Activated CD8-positive, alpha-beta memory T cell treated with anti-CD3 and anti-CD28 coated beads, Interleukin-2, amount 50 U/mL, for 4 hours (primary cell): ENCODE data around the gene CEP131.

Experiments used
- DNase-seq: peaks from one replicate; pipeline ENCODE4 v3.0.0-alpha.2; 2020

The CEP131 gene

GRCh38 chr17:81143717-81144422 lies 78.9 kb downstream of the CEP131 start:
- DNase-seq: no peak

- no peak for DNase-seq
Observed at GRCh38 chr17:81143200-81143527, 79.6 kb downstream of the CEP131 start.

DNA sequence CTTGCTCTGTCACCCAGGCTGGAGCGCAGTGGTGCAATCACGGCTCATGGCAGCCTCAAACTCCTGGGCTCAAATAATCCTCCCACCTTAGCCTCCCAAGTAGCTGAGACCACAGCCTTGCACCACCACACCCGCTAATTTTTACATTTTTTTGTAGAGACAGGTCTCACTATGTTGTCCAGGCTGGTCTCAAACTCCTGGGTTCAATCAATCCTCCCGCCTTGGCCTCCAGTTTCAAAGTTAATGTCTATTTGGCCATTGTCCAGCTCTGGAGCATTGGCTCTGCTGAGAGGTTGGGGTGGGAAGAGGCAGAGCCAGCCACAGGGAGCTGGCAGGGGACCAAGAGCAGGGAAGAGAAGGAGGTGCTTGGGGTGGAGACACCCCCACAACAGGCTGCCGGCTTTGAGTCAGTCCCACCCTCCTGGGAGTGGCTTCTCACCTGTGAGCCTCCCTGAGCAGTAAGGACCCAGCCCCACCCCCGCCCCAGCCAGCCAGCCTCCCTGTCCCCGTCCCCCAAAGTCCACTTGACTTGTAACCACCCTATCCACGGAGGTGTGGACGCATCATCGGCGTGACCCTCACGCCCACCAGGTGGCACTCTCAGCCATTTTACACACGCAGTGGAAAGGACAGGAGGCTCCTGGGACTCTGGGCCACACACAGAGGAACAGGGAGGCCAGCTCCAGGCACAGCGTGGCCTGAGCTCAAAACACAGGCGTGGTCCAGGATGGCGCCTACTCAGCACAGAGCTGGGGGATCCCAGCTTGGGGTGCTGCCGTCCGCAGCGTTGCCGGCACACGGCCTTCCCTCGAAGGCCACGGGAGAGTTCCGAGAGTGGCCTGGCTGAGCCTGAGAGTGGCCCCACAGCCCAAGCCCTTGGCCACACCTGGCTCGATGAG lies 80.2 kb downstream of the CEP131 start:
- peak; percentile 56 for DNase-seq

DNA sequence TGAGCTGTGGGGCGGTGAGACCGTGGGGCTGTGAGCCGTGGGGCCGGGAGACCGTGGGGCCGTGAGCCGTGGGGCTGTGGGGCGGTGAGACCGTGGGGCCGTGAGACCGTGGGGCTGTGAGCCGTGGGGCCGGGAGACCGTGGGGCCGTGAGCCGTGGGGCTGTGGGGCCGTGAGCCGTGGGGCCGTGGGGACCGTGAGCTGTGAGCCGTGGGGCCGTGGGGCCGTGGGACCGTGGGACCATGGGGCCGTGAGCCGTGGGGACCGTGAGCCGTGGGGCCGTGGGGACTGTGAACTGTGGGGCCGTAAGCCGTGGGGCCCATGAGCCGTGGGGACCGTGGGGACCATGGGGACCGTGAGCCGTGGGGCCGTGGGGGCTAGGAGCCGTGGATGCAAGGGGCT lies 82.1 kb downstream of the CEP131 start:
- no peak for DNase-seq

GRCh38 chr17:81140018-81140417 lies 82.7 kb downstream of the CEP131 start:
- DNase-seq: no peak
